HG03066 (cell line): ENCODE measurements around the gene CCR7.

ENCODE experiments used
- ATAC-seq: cut with Tn5 transposase; IDR thresholded peaks from one replicate; pipeline ENCODE4 v1.9.1; 2021; ENCODE audit warnings: low read depth; ENCODE audit not compliant: unreplicated experiment

CCR7 gene

DNA sequence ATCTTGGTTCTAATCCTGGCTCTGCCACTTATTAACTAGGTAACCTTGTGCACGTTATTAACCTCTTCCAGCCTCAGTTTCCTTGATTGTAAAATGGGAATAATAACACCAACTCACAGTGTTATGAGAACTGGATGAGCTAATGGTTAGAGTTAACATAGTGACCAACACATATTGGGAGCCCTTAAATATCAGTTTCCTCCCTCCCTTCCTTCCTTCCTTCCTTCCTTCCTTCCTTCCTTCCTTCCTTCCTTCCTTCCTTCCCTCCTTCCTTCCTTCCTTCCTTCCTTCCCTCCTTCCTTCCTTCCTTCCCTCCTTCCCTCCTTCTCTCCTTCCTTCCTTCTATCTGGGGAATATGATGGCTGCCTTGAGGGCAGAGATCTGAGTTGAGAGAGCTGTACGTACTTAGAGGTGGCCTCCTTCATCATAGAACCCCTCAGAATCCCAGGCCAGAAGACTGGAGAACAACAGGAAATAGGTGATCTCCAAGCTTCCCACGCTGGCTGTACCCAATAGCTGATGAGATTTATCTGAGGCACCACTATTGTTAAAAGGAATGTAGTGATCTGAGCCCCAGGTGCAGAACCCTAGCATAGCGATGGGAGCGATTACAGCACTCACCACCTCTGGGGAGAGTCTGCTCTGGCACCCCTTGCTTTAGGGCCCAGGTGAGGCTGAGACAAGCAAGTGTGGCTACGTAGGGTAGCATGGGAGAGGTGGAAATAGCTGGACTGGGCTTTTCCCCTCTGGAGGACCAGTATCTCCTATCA lies 26.2 kb downstream of the CCR7 start:
- no peak for ATAC-seq

DNA sequence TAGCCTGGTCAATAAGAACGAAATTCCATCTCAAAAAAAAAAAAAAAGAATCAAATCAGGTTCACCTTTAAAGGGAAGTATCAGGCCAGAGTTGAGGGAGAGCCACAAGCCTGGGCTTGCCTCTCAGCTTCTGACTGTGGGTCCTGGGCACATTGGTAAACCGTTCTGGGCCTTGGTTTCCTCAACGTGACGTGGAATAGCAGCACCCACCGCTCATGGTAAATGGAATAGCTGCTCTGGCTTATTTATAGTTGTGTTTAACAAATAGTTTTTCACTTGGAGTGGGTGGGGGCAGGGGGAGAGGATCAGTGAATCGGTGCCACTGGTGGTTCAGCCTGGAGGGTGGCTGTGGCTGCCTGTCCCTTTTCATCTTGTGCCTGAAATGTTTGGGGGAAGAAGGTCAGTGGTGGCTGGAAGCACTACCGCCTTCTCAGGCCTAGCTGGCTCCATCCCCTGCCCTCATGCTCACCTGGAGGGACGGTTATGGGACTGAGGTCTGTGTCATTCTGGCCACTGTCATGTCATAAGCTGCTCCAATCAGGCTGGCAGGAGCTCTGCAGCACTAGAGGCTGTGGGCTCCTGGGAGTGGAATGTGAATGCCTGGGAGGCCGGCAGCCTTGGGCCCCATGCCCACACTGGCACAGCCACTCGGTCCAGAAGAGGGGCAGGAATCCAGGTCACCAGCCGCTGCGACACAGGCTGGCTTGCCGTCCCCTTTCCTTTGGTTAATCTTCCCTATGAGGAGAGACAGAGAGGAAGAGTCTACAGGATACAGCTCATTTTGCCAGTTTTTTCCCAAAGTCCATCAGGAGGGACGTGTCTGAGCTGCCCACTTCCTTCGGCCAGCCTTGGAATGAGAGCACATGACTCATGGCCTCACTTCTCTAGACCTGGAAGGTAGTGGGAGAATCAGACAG lies 27.0 kb downstream of the CCR7 start:
- no peak for ATAC-seq

- ATAC-seq = no peak
Measured at GRCh38 chr17:40536295-40537171, 28.7 kb downstream of the CCR7 start.

GRCh38 chr17:40535924-40536294 lies 29.4 kb downstream of the CCR7 start:
- no peak for ATAC-seq

GRCh38 chr17:40535438-40535837 lies 29.8 kb downstream of the CCR7 start:
- ATAC-seq = no peak

- ATAC-seq = no peak
Measured at GRCh38 chr17:40534371-40535189, 30.7 kb downstream of the CCR7 start.

DNA sequence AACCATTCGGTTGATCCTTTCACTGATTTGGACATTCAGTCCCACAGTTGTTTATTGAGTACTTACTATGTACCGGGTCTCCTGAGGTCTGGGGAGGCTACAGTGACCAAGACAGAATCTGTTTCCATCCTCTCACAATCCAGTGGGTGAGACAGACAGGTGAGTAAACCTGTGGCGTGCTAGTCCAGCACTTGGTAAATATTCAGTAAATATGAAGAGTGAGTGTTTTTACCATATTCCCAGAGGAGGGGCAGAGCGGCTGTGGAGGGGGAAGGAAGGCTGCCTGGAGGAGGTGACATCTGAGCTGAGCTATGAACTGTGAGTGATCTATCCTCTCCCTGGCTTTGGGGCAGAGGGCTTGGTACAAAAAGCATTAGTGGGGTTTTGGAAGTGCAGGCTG lies 31.4 kb downstream of the CCR7 start:
- ATAC-seq = no peak

DNA sequence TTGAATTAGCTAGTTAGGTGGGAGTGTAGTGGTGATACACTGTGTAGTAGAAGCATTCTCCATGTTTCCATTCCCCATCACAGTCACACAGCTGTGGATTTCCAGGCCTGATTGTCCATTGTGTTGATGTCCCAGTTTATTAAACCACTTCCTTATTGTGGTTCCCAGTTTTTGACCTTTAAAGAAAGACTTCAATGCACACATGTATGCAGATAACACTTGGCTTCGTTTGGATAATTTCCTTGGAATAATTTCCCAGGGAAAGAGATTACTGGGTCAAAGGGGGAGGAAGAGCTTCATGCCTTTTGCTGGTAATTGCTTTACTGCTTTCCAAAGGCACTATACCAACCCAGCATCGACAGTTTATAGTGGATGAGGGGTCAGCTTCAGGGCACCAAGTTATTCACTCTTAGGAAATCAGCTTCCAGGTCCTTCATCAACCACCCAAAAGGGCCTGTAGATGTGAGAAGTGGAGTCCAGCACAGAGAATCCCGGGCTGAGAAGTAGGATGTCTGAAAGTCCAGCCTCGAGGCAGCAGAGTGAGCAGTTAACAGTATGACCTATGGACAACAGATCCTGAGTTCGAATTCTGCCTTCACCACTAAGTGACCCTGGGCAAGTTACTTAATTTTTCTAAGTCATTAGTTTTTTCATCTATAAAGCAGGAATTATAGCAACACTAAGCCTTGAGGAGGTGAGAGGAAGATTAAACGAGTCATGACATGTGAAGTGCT lies 32.6 kb downstream of the CCR7 start:
- ATAC-seq = no peak

- ATAC-seq = no peak
Measured at GRCh38 chr17:40531051-40531991, 34.0 kb downstream of the CCR7 start.

DNA sequence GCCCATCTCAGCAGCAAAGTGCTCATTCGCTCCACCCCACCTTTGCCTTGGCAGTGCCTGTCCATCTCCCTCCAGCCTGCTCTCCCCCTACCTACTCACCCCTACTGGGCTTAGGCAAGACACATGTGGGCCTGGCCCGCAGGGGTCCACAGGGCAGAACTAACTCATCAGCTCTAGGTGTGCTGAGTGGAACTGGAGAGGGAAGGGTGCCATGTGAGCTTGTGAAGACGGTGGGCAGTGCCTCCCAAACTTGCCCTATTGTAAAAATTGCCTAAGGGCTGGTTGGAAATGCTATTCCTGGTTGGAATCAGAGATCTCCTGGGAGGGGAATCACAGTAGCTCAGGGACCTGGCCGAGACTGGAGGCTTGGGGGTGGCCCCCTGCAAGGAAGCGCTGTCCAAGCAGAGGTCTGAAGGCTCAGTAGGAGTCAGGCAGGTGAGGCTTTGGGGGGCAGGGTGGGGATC lies 34.7 kb downstream of the CCR7 start:
- ATAC-seq = no peak

GRCh38 chr17:40529991-40530390 lies 35.3 kb downstream of the CCR7 start:
- ATAC-seq = no peak

DNA sequence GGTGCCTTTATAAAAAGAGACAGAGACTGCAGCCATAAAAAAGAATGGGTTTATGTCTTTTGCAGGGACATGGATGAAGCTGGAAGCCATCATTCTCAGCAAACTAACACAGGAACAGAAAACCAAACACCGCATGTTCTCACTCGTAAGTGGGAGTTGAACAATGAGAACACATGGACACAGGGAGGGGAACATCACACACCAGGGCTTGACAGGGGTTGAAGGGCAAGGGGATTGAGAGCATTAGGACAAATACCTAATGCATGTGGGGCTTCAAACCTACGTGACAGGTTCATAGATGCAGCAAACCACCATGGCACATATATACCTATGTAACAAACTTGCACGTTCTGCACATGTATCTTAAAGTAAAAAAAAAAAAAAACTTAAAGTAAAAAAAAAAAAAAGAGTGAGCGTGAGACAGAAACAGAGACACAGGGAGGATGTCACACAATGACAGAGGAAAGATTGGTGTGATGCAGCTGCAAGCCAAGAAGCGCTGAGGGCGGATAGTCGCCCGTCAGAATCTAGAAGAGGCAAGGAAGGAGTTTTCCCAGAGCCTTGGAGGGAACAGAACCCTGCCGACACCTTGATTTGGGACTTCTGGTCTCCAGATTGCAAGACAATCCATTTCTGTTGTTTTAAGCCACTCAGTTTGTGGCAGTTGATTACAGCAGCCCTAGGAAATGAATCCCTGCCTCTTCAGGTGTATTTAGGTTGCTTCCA lies 36.4 kb downstream of the CCR7 start:
- ATAC-seq = no peak

DNA sequence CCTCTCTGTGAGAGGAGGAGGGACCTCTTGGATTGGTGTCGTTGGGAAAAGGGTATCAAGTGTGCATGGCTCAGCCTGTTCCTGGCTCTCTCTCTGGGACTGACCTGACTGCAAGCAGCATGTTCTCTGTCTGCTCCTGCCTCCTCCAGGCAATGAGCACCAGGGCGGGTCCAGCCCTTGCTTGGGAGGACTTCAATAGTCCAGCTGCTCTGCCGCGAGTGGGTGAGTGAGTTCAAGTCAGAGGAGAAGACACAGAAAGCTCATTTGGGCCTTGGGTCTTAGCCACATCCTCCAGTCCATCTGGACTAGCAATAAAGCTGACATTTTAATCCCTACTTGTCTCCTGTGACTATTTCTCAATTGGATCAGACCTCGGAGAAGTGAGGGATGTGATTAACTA lies 38.6 kb downstream of the CCR7 start:
- no peak for ATAC-seq

GRCh38 chr17:40525294-40525693 lies 40.0 kb downstream of the CCR7 start:
- ATAC-seq = no peak

GRCh38 chr17:40524243-40524965 lies 40.9 kb downstream of the CCR7 start:
- ATAC-seq = no peak

GRCh38 chr17:40522961-40523310 lies 42.3 kb downstream of the CCR7 start:
- ATAC-seq = no peak
